GM18867 (cell line): ENCODE results near the gene ZNF385C.
A peak's percentile ranks its signal among the peaks of the same experiment; 100 is the strongest.
"Not testable (repeated sequence)": the region's sequence is repeated elsewhere in the genome, so short reads cannot be mapped to it uniquely, and the experiment has no call there.

Experiments
- ATAC-seq: cut with Tn5 transposase; IDR thresholded peaks from one replicate; pipeline ENCODE4 v1.9.1; 2021; ENCODE audit warnings: mild to moderate bottlenecking, moderate library complexity; ENCODE audit not compliant: unreplicated experiment

ZNF385C gene

GRCh38 chr17:42097691-42098631, at the start of gene ZNF385C:
ZNF385C (minus strand) TSS chr17:42098473; CDS start chr17:42063056, 35,417 bp downstream.
- ATAC-seq: no peak

GRCh38 chr17:42146911-42147607, 48.8 kb upstream of the ZNF385C start:
- ATAC-seq: no peak

DNA sequence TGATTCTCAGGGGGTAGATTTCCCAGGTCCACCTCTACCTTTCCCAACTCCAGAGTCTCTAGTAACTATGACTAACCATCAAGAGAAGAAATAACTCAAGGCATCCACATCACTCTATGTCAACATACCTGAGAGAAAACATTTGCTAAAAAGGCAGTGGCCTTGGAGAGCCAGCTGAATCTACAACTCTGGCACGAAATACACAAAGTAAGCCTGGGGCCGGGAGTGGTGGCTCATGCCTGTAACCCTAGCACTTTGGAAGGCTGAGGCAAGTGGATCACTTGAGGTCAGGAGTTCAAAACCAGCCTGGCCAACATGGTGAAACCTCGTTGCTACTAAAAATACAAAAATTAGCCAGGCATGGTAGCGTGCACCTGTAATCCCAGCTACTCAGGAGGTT, 44.9 kb upstream of the ZNF385C start:
- not testable (repeated sequence) for ATAC-seq

GRCh38 chr17:42142371-42142896, 44.2 kb upstream of the ZNF385C start:
- ATAC-seq: no peak

- ATAC-seq: no peak
These were observed 43.1 kb upstream of the ZNF385C start for GRCh38 chr17:42141382-42141781.

DNA sequence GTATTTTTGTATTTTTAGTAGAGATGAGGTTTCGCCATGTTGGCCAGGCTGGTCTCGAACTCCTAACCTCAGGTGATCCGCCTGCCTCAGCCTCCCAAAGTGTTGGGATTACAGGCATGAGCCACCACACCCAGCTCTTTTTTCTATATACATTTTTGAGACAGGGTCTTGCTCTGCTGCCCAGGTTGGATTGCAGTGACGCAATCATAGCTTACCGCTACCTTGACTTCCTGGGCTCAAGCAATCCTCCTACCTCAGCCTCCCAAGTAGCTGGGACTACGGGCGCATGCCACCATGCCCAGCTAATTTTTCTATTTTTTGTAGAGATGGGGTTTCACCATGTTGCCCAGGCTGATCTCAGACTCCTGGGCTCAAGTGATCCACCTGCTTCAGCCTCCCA, 42.4 kb upstream of the ZNF385C start:
- not testable (repeated sequence) for ATAC-seq

GRCh38 chr17:42138749-42139492, 40.6 kb upstream of the ZNF385C start:
- no peak for ATAC-seq

- ATAC-seq: no peak
These were observed 38.4 kb upstream of the ZNF385C start for GRCh38 chr17:42136654-42137051.

DNA sequence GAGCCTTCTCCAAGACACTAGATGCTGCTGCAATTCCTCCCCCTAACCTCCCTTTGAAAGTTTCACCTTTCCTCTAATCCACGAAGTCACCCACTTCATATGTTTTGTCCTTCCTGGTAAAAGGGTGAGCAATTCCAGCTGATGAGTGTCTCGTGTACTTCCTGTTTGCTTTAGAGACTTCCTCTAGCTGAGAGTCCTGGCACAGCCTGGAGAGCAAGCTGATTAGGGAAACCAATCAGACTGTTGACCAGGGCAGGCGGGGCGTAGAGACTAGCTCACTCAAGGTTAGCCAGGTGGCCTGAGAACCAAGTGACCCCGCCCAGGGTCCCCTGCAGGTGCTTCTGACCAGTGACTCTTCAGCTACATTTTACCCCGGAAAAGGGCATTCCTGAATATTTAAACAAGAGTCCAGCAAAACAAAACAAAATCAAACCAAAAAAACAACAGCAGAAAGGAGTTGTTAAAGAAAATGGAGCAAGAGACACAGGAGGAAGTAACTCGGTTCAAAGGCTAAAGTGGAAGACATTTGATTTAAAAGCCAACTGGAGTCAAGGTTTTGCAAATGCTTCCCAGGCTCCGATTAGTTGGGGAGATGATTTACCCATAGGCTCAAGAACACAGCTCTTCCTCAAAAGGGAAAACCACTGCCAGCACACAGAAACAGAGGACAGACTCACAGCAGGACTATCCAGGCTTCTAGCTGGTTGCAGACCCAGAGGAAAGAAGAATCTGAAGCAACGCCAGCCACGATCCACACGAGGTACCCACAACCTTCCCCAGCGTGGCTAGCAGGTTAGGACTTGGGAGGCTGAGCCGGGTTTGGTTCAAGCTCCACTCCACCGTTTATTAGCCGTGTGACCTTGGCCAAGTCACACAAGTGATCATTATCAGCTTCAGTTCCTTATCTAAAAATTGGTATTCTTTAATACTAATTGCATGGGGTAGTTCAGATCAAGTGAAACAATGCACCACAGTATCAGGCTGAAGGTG, 37.7 kb upstream of the ZNF385C start:
- ATAC-seq: no peak

- ATAC-seq: no peak
These were observed 36.9 kb upstream of the ZNF385C start for GRCh38 chr17:42135151-42135550.

GRCh38 chr17:42133461-42134041, 35.3 kb upstream of the ZNF385C start:
- peak; percentile 70 for ATAC-seq

DNA sequence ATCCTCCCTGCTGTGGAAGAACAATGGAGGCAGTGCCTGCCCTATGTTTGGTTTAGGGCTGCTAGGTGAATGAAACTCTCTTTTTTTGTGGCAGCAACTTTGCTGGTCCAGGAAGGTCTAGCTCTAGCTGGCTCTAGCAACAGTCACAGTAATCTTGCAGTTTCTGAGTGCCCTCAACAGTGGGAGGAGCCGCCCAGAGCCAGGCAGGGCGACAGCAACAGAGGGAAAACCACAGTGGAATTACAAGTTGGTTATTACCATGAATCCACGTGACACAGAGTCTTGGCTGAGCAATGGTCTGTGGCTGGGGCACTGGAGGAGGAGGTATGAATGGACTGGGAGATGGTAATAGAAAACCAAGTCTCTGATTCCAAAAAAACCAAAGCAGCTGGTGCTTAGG, 34.7 kb upstream of the ZNF385C start:
- peak; percentile 26 for ATAC-seq

GRCh38 chr17:42131981-42132432, 33.7 kb upstream of the ZNF385C start:
- no peak for ATAC-seq

DNA sequence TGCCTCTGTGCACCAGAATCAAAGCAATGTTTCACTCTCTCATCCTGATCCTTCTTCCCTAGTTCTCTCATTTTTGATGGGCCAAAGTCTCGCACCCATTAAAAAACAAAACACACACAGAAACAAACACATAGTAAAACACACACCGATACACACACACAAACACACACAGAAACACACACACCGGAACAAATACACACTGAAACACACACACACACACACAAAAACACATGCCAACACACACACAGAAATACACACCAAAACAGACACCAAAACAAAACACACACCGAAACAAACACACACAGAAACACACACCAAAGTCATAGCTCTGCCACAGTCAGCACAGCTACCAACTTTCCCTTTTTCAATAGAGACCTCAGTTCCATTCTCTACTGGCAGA, 33.0 kb upstream of the ZNF385C start:
- ATAC-seq: no peak

DNA sequence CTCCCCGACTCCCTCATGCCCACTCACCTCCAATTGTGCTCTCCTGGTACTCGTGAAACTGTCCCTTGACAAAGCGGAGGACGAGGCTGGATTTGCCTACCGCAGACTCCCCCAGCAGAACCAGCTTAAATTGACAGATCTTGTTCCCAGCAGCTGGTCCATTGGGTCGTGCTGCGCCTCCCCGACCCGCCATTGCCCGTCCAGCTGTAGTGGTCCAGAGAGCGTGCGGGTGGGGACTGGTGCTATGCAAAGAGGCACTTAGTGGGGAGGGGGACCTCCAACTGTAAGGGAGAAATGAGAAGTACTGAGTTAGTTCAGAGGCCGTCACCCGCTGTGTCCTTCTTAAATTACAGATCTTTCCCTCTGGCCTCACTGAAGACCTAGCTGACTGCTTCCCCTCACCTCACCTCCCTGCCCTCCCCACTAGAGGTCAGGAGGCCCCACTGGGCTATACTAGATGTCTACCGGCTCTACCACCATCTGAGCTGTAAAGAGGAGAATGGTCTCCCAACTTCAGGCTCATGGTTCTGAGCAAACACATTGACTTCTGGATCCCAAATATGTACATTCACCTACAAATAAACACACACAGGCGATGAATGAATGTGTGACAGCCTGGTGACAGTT, 32.1 kb upstream of the ZNF385C start:
- ATAC-seq: no peak

DNA sequence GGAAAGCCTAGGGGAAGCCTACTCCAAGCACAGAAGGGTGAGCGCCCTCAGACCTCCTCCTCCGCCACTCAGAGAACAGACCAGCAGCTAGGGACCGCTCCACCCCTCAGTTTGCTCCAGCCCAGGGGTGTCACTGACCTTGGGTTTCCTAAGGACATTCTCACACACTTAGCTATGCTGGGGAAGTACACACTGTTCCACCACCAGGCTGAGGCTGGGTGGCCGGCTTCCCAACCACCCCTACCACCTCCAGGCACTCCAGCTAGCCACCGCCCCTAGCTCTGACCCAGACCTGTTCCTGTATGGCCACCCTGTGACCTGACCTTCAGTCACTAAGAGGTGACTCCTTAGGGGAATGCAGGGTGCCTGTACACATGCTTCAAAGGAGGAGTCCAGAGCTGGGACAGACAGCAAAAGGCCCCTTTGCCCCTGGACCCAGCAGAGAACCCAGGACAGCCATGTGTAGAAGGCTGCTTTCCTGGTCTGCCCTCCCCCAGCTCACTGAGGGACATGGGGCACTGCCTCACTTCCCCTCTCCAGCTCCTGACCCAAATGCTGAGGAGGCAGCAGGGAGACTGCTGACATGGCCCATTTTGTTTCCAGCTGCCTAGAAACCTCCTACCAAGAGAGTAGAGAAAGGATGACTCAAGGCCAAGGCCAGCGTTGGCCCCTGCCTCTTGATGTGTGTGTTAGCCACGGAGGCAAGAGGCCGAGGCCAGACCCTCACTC, 31.0 kb upstream of the ZNF385C start:
- no peak for ATAC-seq

DNA sequence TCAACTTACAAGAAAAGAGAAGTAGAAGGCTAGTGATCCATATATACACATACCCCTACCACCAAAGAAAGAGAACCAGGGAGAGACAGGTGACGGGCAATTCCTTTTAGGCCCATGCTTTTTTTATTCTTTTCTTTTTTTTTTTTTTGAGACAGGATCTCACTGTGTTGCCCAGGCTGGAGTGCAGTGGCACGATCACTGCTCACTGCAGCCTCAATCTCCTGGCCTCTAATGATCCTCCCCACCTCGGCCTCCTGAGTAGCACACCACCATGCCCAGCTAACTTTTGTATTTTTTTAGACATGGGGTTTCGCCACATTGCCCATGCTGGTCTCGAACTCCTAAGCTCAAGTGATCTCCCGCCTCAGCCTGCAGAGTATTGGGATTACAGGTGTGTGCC, 29.1 kb upstream of the ZNF385C start:
- no peak for ATAC-seq

DNA sequence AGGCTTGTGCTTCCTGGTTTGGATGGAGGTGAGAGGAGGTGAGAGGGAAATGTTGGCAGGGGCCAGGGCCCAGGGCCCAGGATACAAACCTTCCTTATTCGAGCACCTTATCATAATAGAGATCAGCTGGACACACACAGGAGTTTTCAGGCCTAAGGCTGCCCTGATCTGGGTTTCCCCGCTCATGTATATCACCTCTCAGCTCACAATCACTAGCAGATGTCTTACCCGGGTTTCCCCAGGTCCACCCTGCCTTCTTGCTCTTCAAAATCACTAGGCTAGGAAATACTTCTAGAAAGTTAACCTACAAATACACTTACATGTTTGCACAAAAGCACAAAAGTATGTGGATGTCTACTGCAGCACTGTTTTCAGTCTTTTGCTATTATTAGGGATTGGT, 28.6 kb upstream of the ZNF385C start:
- no peak for ATAC-seq
